Astrocyte (in vitro differentiated cells and primary cell): Measurements from ENCODE around the gene S100A9. TPM values are rescaled to one million over a fixed set of nuclear protein-coding genes. Genes with fewer than 3 reads are reported as not detected.

Source experiments
- DNase-seq: peaks from one replicate; pipeline ENCODE4 v3.0.0-alpha.2; 2010; ENCODE audit warnings: low read depth
- FAIRE-seq: peaks from 2 replicates; lab custom pipeline; 2011; peaks lifted over from hg19 to GRCh38; lab: Jason Lieb, UNC
- H2AFZ ChIP-seq: 2 replicates; pipeline ENCODE4 v1.6.0; 2012; ENCODE audit warnings: low read depth, low read length, inconsistent platforms
- H3K27ac ChIP-seq: 2 replicates; pipeline ENCODE4 v1.5.1; 2011; ENCODE audit warnings: low read depth, low read length, inconsistent platforms
- H3K27me3 ChIP-seq: 2 replicates; pipeline ENCODE4 v1.6.0; 2011; ENCODE audit warnings: low read length, inconsistent platforms; ENCODE audit not compliant: insufficient read depth
- H3K36me3 ChIP-seq: 2 replicates; pipeline ENCODE4 v1.5.1; 2011; ENCODE audit warnings: low read length, inconsistent platforms; ENCODE audit not compliant: insufficient read depth
- H3K4me1 ChIP-seq: 2 replicates; pipeline ENCODE4 v1.5.1; 2011; ENCODE audit warnings: low read length, inconsistent platforms; ENCODE audit not compliant: insufficient read depth
- H3K4me2 ChIP-seq: 2 replicates; pipeline ENCODE4 v1.6.0; 2012; ENCODE audit warnings: low read length, inconsistent platforms
- H3K4me3 ChIP-seq: 2 replicates; pipeline ENCODE4 v1.5.1; 2011; ENCODE audit warnings: low read depth, mild to moderate bottlenecking, low read length, inconsistent platforms; ENCODE audit not compliant: insufficient read depth
- H3K79me2 ChIP-seq: 2 replicates; pipeline ENCODE4 v1.6.0; 2012; ENCODE audit warnings: mild to moderate bottlenecking, low read length, inconsistent platforms; ENCODE audit not compliant: insufficient read depth
- H3K9ac ChIP-seq: 2 replicates; pipeline ENCODE4 v1.6.0; 2012; ENCODE audit warnings: mild to moderate bottlenecking, low read length, inconsistent platforms
- H3K9me3 ChIP-seq: 2 replicates; pipeline ENCODE4 v1.5.1; 2012; ENCODE audit warnings: low read depth, mild to moderate bottlenecking, low read length, inconsistent platforms; ENCODE audit not compliant: insufficient read depth
- H4K20me1 ChIP-seq: 2 replicates; pipeline ENCODE4 v1.6.0; 2012; ENCODE audit warnings: low read length, inconsistent platforms; ENCODE audit not compliant: insufficient read depth
- H3K27ac Mint-ChIP-seq: one replicate; pipeline ENCODE4 v1.8.0; 2021; ENCODE audit warnings: mild to moderate bottlenecking, mixed read lengths; ENCODE audit not compliant: unreplicated experiment
- H3K27me3 Mint-ChIP-seq: one replicate; pipeline ENCODE4 v1.8.0; 2021; ENCODE audit warnings: low read depth, mixed read lengths; ENCODE audit not compliant: unreplicated experiment
- H3K36me3 Mint-ChIP-seq: one replicate; pipeline ENCODE4 v1.8.0; 2021; ENCODE audit warnings: low read depth, mixed read lengths; ENCODE audit not compliant: unreplicated experiment
- H3K4me1 Mint-ChIP-seq: one replicate; pipeline ENCODE4 v1.8.0; 2021; ENCODE audit warnings: low read depth, mixed read lengths; ENCODE audit not compliant: unreplicated experiment
- H3K4me3 Mint-ChIP-seq: one replicate; pipeline ENCODE4 v1.8.0; 2021; ENCODE audit warnings: mild to moderate bottlenecking, moderate library complexity, mixed read lengths; ENCODE audit not compliant: unreplicated experiment
- H3K9me3 Mint-ChIP-seq: one replicate; pipeline ENCODE4 v1.8.0; 2021; ENCODE audit warnings: mild to moderate bottlenecking, mixed read lengths; ENCODE audit not compliant: unreplicated experiment
- CTCF ChIP-seq: IDR thresholded peaks from 2 replicates; pipeline ENCODE4 v1.5.1; 2011; ENCODE audit warnings: low read depth, mild to moderate bottlenecking, inconsistent platforms, low read length, moderate library complexity; ENCODE audit not compliant: insufficient read depth
- EZH2 ChIP-seq: IDR thresholded peaks from 2 replicates; pipeline ENCODE4 v1.6.1; 2012; ENCODE audit warnings: mild to moderate bottlenecking, low read length, inconsistent platforms; ENCODE audit not compliant: insufficient read depth
- total RNA-seq: library from RNA; stranded (reverse); gene quantifications from 2 replicates; pipeline ENCODE4 v1.2.1, GENCODE V29; 2021

The S100A9 gene
- total RNA-seq, 1 donor from 2014 or later: 1.8 TPM

- no peak for TF ChIP-seq CTCF
- no peak for TF ChIP-seq EZH2
- Histone ChIP-seq H3K4me1 (no peaks in the 10 kb centered on the region), H3K9ac (no peak overlapping the region), H3K4me3 (no peak overlapping the region), H3K36me3 (no peaks in the 10 kb centered on the region), H3K79me2 (no peaks in the 10 kb centered on the region), H3K9me3 (no peaks in the 10 kb centered on the region), H3K4me2 (no peak overlapping the region), H3K27ac (no peak overlapping the region), H4K20me1 (no peaks in the 10 kb centered on the region), H3K27me3 (peaks cover 7% of the 10 kb centered on the region), H2AFZ (no peak overlapping the region)
- FAIRE-seq (no peak), DNase-seq (no peak)
- no peak overlapping the region for H3K4me3 Mint-ChIP-seq
- H3K9me3 Mint-ChIP-seq: no peaks in the 10 kb centered on the region
- no peaks in the 10 kb centered on the region for H3K36me3 Mint-ChIP-seq
- peaks cover 46% of the 10 kb centered on the region for H3K27me3 Mint-ChIP-seq
- no peak overlapping the region for H3K27ac Mint-ChIP-seq
- peaks cover 9% of the 10 kb centered on the region for H3K4me1 Mint-ChIP-seq
Measured at GRCh38 chr1:153347856-153348255, 9.8 kb upstream of the S100A9 start.

GRCh38 chr1:153348511-153349362, 8.9 kb upstream of the S100A9 start, which contains the start of gene PGLYRP4:
PGLYRP4 (minus strand) TSS chr1:153348841; CDS start chr1:153347932, 909 bp downstream.
- Histone ChIP-seq H3K79me2 (no peaks in the 10 kb centered on the region), H3K9me3 (no peaks in the 10 kb centered on the region), H3K4me1 (no peaks in the 10 kb centered on the region), H3K4me2 (no peak within 1 kb of the TSS), H3K27ac (no peak within 1 kb of the TSS), H3K9ac (no peak within 1 kb of the TSS), H3K36me3 (no peaks in the 10 kb centered on the region), H2AFZ (no peak within 1 kb of the TSS), H3K27me3 (peaks cover 7% of the 10 kb centered on the region), H3K4me3 (no peak within 1 kb of the TSS), H4K20me1 (no peaks in the 10 kb centered on the region)
- H3K4me3 Mint-ChIP-seq: no peak within 1 kb of the TSS
- H3K27ac Mint-ChIP-seq: no peak within 1 kb of the TSS
- H3K36me3 Mint-ChIP-seq: no peaks in the 10 kb centered on the region
- peaks cover 47% of the 10 kb centered on the region for H3K27me3 Mint-ChIP-seq
- FAIRE-seq: no peak
- no peaks in the 10 kb centered on the region for H3K9me3 Mint-ChIP-seq
- TF ChIP-seq EZH2: no peak
- no peak for TF ChIP-seq CTCF
- no peak for DNase-seq
- peaks cover 1% of the 10 kb centered on the region for H3K4me1 Mint-ChIP-seq
